ENCODE data around the gene ROR2. TPM values are rescaled to one million over a fixed set of nuclear protein-coding genes. Genes with fewer than 3 reads are reported as not detected.
A peak's percentile ranks its signal among the peaks of the same experiment; 100 is the strongest.

ROR2 gene
- total and polyA plus RNA-seq, 8 donors, result 3.0 to 21.4 (median 9.8) TPM

GRCh38 chr9:91948597-91949391 is 1.2 kb downstream of the ROR2 start:
- WGBS, 5 donors, result 1 to 8% (median 2%) methylated on average over 17 to 66 of the region's 66 CpGs
- peaks cover 26 to 75% (median 59%) of the 10 kb centered on the region in 4 donors for H3K4me1 ChIP-seq
- H3K36me3 ChIP-seq, result no peaks in the 10 kb centered on the region
- DNase-seq, result peak; percentile 76 to 91
- peaks cover 0 to 39% (median 20%) of the 10 kb centered on the region in 3 donors for H3K27me3 ChIP-seq
- peak overlapping the region; percentile 75 to 80 (median 76) for H3K4me3 ChIP-seq
- peak overlapping the region; percentile 78 to 94 (median 90) for H3K27ac ChIP-seq
- peaks cover 0 to 5% (median 2%) of the 10 kb centered on the region in 4 donors for H3K9me3 ChIP-seq
- intact Hi-C loops (cut with DNase I; ENCODE audit: low total_unique reads), result no loop called here
- TF ChIP-seq CTCF (IDR thresholded peaks at IDR 0.05) (peak in 4 of 7 experiments; percentile 36 to 55 (median 42)), EP300 (IDR thresholded peaks at IDR 0.05) (no peak), POLR2A (IDR thresholded peaks at IDR 0.05) (no peak), POLR2AphosphoS5 (IDR thresholded peaks at IDR 0.05) (peak in 2 of 3 donors; percentile 11 to 30)

- Histone ChIP-seq H3K9me3 (peaks cover 0 to 5% (median 2%) of the 10 kb centered on the region in 4 donors), H3K4me3 (peak overlapping the region; percentile 75 to 80 (median 76)), H3K27ac (peak overlapping the region; percentile 78 to 94 (median 90)), H3K27me3 (peaks cover 0 to 39% (median 20%) of the 10 kb centered on the region in 3 donors), H3K4me1 (peaks cover 26 to 82% (median 59%) of the 10 kb centered on the region in 4 donors), H3K36me3 (no peaks in the 10 kb centered on the region)
- DNase-seq, result peak in 1 of 2 donors; percentile 63
- WGBS, 5 donors, result 15 to 32% (median 26%) methylated on average over 12 of the region's 12 CpGs
- no peak for TF ChIP-seq CTCF (IDR thresholded peaks at IDR 0.05)
- TF ChIP-seq EP300 (IDR thresholded peaks at IDR 0.05), result no peak
- TF ChIP-seq POLR2A (IDR thresholded peaks at IDR 0.05), result no peak
- TF ChIP-seq POLR2AphosphoS5 (IDR thresholded peaks at IDR 0.05), result no peak
- intact Hi-C loops (cut with DNase I; ENCODE audit: low total_unique reads), result no loop called here
These were observed 1.9 kb downstream of the ROR2 start for GRCh38 chr9:91948101-91948596.

- peaks cover 0 to 39% (median 20%) of the 10 kb centered on the region in 3 donors for H3K27me3 ChIP-seq
- H3K27ac ChIP-seq, result peak overlapping the region in 4 of 5 donors; percentile 89 to 94 (median 91)
- peak in 1 of 2 donors; percentile 41 for DNase-seq
- H3K9me3 ChIP-seq, result no peaks in the 10 kb centered on the region
- H3K4me1 ChIP-seq, result peaks cover 26 to 82% (median 60%) of the 10 kb centered on the region in 4 donors
- TF ChIP-seq POLR2A (IDR thresholded peaks at IDR 0.05) (no peak), POLR2AphosphoS5 (IDR thresholded peaks at IDR 0.05) (no peak), EP300 (IDR thresholded peaks at IDR 0.05) (no peak), CTCF (IDR thresholded peaks at IDR 0.05) (no peak)
- no peak overlapping the region for H3K4me3 ChIP-seq
- intact Hi-C loops (cut with DNase I; ENCODE audit: low total_unique reads), result no loop called here
- WGBS, 5 donors, result 72 to 81% (median 77%) methylated on average over 5 of the region's 5 CpGs
- H3K36me3 ChIP-seq, result no peaks in the 10 kb centered on the region
These were observed 3.2 kb downstream of the ROR2 start for GRCh38 chr9:91946653-91947488.

GRCh38 chr9:91946196-91946595 is 3.8 kb downstream of the ROR2 start:
- DNase-seq, result peak in 1 of 2 donors; percentile 11
- peak overlapping the region in 2 of 4 donors; percentile 0 to 12 for H3K4me3 ChIP-seq
- intact Hi-C loops (cut with DNase I; ENCODE audit: low total_unique reads), result no loop called here
- H3K27ac ChIP-seq, result peak overlapping the region; percentile 42 to 94 (median 90)
- peaks cover 24 to 75% (median 57%) of the 10 kb centered on the region in 4 donors for H3K4me1 ChIP-seq
- 46 to 65% (median 53%) methylated on average over 4 to 5 of the region's 5 CpGs for WGBS, 5 donors
- H3K9me3 ChIP-seq, result no peaks in the 10 kb centered on the region
- H3K36me3 ChIP-seq, result no peaks in the 10 kb centered on the region
- H3K27me3 ChIP-seq, result peaks cover 0 to 34% (median 20%) of the 10 kb centered on the region in 3 donors
- no peak for TF ChIP-seq POLR2AphosphoS5 (IDR thresholded peaks at IDR 0.05)
- TF ChIP-seq CTCF (IDR thresholded peaks at IDR 0.05), result no peak
- no peak for TF ChIP-seq EP300 (IDR thresholded peaks at IDR 0.05)
- no peak for TF ChIP-seq POLR2A (IDR thresholded peaks at IDR 0.05)
